Stimulated activated CD8-positive, alpha-beta memory T cell treated with anti-CD3 and anti-CD28 coated beads, Interleukin-2, amount 100 ng/mL, for 48 hours (primary cell): Measurements from ENCODE around the gene NLK.
"Not testable (repeated sequence)": the region's sequence is repeated elsewhere in the genome, so short reads cannot be mapped to it uniquely, and the experiment has no call there.

Experiments
- DNase-seq, 2 donors: peaks; one replicate each; pipeline ENCODE4 v3.0.0-alpha.2; 2020; ENCODE audit warnings: low read depth in 2 of 2

The NLK gene

DNA sequence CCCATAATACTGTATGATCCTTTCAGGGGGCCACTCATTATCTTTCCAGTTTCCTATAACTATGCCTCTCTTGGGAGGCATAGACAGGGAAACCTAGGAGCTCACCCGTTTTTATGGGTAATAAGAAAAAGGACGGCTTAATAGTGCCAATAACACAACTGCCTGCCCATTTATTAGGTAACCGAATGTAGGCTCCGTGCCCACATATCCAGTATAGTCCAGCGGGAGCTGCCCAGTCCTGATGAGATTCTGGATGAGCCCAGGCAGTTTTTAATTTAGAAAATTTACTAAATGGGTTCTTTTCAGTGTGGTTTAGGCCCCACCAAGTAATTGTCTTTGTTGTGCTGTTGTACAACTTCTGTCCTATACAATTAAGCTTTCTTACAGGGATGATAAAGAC lies 189.1 kb downstream of the NLK start:
- not testable (repeated sequence) for DNase-seq

GRCh38 chr17:28232966-28233870 lies 190.7 kb downstream of the NLK start:
- not testable (repeated sequence) for DNase-seq

DNA sequence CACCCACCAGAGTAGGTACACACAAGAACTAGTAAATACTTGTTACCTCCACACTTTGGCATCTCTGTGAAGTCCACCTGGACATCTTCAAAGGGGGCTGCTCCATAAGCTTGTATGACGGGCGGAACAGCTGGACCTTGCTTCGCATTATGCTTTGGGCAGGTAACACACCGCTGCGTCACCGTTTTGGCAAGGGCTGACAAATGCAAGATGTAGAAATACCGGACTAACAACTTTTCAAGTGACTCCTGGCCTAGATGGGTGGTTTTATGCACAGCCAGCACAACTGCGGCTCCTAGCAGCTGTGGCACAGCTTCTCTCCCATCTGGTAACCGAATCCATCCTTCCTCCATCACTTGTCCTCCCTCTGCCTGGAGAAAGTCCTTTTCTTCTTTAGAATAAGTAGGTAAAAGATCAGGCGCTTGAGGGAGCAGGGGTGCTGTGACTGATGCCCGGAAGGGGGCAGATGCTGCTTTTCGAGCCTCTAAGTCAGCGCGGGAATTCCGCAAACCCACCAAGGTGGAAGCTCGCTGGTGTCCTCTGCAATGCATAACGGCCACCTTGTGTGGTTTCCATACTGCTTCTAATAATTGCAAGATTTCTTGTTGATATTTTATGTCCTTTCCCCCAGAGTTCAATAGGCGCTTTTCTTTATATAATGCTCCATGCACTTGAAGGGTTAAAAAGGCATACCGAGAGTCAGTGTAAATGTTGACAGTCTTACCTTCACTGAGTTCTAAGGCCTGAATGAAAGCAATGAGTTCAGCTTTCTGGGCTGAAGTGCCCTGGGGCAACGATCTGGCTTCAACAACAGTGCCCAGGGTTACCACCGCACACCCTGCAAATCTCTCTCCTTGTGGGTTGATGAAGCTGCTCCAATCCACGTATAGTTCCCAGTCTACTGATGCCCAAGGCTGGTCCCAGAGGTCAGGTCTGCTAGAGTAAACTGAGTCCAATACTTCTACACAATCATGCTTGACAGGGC lies 191.7 kb downstream of the NLK start:
- DNase-seq, result not testable (repeated sequence)

DNA sequence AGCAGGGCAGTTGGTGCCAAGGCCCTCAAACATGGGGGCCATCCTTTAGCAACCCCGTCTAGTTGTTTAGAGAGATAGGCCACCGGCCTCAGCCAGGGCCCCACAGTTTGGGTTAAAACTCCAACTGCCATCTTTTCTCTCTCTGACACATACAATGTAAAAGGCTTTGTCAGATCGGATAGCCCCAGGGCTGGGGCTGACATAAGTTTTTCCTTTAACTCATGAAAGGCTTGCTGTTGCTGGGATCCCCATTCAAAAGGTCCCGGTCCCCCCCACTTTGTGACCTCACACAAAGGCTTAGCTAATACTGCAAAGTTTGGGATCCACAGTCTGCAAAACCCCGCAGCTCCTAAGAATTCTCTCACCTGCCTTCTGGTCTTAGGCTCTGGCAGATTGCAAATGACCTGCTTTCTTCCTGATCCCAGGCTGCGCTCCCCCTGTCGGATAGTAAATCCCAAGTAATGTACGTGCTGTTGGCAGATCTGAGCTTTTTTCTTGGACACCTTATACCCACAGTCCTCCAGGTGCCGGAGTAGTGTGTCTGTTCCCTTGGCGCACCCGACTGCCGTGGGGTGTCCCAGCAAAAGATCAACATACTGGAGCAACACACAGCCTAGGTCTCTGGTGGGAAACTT lies 192.7 kb downstream of the NLK start:
- DNase-seq, result not testable (repeated sequence)

- DNase-seq, result not testable (repeated sequence)
Observed at GRCh38 chr17:28236033-28236653, 193.7 kb downstream of the NLK start.

GRCh38 chr17:28238547-28239270 lies 196.2 kb downstream of the NLK start:
- not testable (repeated sequence) for DNase-seq

- DNase-seq, result no peak
Observed at GRCh38 chr17:28239271-28239624, 196.8 kb downstream of the NLK start.

GRCh38 chr17:28240688-28241340 lies 198.3 kb downstream of the NLK start:
- DNase-seq, result no peak

DNA sequence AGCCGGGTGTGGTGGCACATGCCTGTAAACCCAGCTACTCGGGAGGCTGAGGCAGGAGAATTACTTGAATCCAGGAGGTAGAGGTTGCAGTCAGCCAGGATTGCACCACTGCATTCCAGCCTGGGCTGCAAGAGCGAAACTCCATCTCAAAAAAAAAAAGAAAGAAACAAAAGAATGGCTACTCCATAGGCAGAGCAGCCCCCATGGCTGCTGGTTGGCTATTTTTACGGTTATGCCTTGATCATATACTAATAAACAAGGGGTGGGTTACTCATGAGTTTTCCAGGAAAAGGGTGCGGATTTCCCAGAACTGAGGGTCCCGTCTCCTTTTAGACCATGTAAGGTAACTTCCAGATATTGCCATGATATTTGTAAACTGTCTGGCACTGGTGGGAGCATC lies 200.3 kb downstream of the NLK start:
- no peak for DNase-seq

- not testable (repeated sequence) for DNase-seq
Observed at GRCh38 chr17:28243268-28243667, 200.8 kb downstream of the NLK start.

DNA sequence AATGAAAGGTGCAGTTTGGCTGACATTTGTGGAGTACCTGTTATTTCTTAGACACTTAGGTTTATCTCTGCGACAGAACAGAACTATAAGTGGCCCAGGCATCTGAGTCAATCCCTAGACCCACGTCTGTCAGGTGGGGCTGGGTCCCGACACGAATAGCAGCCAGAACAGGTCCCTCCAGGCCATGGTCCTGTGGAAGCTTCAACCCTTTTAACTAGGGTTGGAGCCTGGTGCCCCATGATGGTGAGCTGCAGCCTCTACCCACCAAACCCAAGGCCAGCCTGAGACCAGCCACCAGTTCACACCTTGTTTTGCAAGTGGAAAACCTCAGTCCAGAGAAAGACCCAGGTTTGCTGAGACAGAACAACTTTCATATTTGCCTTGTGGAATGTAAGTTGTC lies 202.0 kb downstream of the NLK start:
- DNase-seq, result no peak
